ENCODE results near the gene DDI2. TPM values are rescaled to one million over a fixed set of nuclear protein-coding genes. Genes with fewer than 3 reads are reported as not detected.

The DDI2 gene
- total and polyA plus RNA-seq, 9 of the 15 experiments (the other 6 are each of a cell fraction or from before 2014, with no cell fraction given): 6.5 to 48.4 (median 21.2) TPM

DNA sequence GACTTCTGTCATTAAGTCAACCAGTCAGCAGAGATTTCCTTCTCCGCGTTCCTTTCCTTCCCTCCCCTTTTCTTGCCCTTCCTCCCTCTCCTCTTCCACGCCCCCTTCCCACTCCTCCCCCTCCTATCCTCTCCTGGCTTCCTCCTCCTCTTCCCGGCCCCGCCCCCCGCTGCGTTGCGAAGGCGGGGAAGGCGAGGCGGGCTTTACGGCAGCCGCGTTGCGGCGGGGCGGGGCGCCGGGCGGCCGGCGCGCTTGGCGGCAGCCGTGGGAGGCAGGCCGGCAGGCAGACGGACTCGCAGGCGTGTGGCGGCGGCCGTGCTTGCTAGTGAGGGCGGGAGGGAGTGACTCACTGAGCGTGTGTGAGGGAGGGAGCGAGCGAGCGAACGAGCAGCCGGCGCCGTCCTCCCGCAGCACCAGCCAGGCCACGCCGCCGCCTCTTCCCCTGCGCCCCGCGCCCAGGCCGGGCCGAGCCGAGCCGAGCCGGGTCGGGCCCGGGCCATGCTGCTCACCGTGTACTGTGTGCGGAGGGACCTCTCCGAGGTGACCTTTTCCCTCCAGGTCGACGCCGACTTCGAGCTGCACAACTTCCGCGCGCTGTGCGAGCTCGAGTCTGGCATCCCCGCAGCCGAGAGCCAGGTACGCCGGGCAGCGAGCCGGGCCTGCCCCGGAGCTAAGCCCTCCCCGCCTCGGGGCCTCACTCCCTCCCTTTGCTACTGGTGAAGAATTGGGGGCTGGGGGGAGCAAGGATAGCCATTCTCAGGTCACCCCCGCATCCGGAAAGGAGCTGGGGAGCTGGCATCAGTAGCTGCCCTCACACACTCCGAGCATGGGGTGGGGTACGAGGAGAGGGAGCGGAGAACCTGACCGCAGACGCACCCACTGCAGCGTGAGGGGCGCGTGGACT is at the start of gene DDI2 (continued):
- TF ChIP-seq, protein P1, sequence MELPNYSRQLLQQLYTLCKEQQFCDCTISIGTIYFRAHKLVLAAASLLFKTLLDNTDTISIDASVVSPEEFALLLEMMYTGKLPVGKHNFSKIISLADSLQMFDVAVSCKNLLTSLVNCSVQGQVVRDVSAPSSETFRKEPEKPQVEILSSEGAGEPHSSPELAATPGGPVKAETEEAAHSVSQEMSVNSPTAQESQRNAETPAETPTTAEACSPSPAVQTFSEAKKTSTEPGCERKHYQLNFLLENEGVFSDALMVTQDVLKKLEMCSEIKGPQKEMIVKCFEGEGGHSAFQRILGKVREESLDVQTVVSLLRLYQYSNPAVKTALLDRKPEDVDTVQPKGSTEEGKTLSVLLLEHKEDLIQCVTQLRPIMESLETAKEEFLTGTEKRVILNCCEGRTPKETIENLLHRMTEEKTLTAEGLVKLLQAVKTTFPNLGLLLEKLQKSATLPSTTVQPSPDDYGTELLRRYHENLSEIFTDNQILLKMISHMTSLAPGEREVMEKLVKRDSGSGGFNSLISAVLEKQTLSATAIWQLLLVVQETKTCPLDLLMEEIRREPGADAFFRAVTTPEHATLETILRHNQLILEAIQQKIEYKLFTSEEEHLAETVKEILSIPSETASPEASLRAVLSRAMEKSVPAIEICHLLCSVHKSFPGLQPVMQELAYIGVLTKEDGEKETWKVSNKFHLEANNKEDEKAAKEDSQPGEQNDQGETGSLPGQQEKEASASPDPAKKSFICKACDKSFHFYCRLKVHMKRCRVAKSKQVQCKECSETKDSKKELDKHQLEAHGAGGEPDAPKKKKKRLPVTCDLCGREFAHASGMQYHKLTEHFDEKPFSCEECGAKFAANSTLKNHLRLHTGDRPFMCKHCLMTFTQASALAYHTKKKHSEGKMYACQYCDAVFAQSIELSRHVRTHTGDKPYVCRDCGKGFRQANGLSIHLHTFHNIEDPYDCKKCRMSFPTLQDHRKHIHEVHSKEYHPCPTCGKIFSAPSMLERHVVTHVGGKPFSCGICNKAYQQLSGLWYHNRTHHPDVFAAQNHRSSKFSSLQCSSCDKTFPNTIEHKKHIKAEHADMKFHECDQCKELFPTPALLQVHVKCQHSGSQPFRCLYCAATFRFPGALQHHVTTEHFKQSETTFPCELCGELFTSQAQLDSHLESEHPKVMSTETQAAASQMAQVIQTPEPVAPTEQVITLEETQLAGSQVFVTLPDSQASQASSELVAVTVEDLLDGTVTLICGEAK (IDR thresholded peaks at IDR 0.05): peak; percentile 62; the same call in 1 of the 2 replicates
- TF ChIP-seq, protein P1 (CRISPR knock-in tag; IDR thresholded peaks at IDR 0.05): peak; percentile 53; the same call in 1 of the 2 replicates
- TF ChIP-seq CBFB (CRISPR knock-in tag; IDR thresholded peaks at IDR 0.05): peak; percentile 66; the same call in 1 of the 2 replicates
- TF ChIP-seq, protein P2, sequence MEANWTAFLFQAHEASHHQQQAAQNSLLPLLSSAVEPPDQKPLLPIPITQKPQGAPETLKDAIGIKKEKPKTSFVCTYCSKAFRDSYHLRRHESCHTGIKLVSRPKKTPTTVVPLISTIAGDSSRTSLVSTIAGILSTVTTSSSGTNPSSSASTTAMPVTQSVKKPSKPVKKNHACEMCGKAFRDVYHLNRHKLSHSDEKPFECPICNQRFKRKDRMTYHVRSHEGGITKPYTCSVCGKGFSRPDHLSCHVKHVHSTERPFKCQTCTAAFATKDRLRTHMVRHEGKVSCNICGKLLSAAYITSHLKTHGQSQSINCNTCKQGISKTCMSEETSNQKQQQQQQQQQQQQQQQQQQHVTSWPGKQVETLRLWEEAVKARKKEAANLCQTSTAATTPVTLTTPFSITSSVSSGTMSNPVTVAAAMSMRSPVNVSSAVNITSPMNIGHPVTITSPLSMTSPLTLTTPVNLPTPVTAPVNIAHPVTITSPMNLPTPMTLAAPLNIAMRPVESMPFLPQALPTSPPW (CRISPR knock-in tag; IDR thresholded peaks at IDR 0.05): peak; percentile 95
- no peak for TF ChIP-seq NBN (IDR thresholded peaks at IDR 0.05; ENCODE audit: low read depth)
- TF ChIP-seq CXXC5 (CRISPR knock-in tag; IDR thresholded peaks at IDR 0.05): peak; percentile 99
- peak; percentile 21 for TF ChIP-seq PHF20 (IDR thresholded peaks at IDR 0.05; ENCODE audit: partially characterized antibody)
- TF ChIP-seq CHD4 (IDR thresholded peaks at IDR 0.05; ENCODE audit: insufficient read depth, insufficient replicate concordance, low read depth, low read length, poor library complexity, severe bottlenecking): no peak
- peak; percentile 71 for TF ChIP-seq ESRRA (IDR thresholded peaks at IDR 0.05; ENCODE audit: borderline replicate concordance, low read depth)
- no peak for TF ChIP-seq PHTF2 (CRISPR knock-in tag; IDR thresholded peaks at IDR 0.05)
- no peak for TF ChIP-seq EZH2 (IDR thresholded peaks at IDR 0.05; ENCODE audit: borderline replicate concordance, low read depth, low read length)
- TF ChIP-seq, protein P3, sequence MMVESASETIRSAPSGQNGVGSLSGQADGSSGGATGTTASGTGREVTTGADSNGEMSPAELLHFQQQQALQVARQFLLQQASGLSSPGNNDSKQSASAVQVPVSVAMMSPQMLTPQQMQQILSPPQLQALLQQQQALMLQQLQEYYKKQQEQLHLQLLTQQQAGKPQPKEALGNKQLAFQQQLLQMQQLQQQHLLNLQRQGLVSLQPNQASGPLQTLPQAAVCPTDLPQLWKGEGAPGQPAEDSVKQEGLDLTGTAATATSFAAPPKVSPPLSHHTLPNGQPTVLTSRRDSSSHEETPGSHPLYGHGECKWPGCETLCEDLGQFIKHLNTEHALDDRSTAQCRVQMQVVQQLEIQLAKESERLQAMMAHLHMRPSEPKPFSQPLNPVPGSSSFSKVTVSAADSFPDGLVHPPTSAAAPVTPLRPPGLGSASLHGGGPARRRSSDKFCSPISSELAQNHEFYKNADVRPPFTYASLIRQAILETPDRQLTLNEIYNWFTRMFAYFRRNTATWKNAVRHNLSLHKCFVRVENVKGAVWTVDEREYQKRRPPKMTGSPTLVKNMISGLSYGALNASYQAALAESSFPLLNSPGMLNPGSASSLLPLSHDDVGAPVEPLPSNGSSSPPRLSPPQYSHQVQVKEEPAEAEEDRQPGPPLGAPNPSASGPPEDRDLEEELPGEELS (CRISPR knock-in tag; IDR thresholded peaks at IDR 0.05; ENCODE audit: borderline replicate concordance): peak; percentile 71; the same call in 1 of the 2 replicates
- TF ChIP-seq KAT2B (IDR thresholded peaks at IDR 0.05; ENCODE audit: low read depth, low read length): no peak
- TF ChIP-seq FOXJ2 (tag; IDR thresholded peaks at IDR 0.05): no peak
